HG03139 (cell line): Measurements from ENCODE around the gene ALAS1.
"Not testable (repeated sequence)": the region's sequence is repeated elsewhere in the genome, so short reads cannot be mapped to it uniquely, and the experiment has no call there.

Experiments used
- ATAC-seq: cut with Tn5 transposase; IDR thresholded peaks from one replicate; pipeline ENCODE4 v1.9.1; 2021; ENCODE audit not compliant: unreplicated experiment

ALAS1 gene

GRCh38 chr3:52176951-52177700, 20.8 kb upstream of the ALAS1 start:
- no peak for ATAC-seq

- no peak for ATAC-seq
Observed at GRCh38 chr3:52177701-52178042, 20.3 kb upstream of the ALAS1 start.

- not testable (repeated sequence) for ATAC-seq
Observed at GRCh38 chr3:52178126-52178525, 19.8 kb upstream of the ALAS1 start.

- no peak for ATAC-seq
Observed at GRCh38 chr3:52178537-52178936, 19.4 kb upstream of the ALAS1 start.

- no peak for ATAC-seq
Observed at GRCh38 chr3:52181543-52181942, 16.4 kb upstream of the ALAS1 start.

GRCh38 chr3:52182196-52182595, 15.8 kb upstream of the ALAS1 start:
- ATAC-seq, result no peak

GRCh38 chr3:52182691-52183090, 15.3 kb upstream of the ALAS1 start:
- no peak for ATAC-seq

GRCh38 chr3:52183786-52184445, 14.0 kb upstream of the ALAS1 start:
- no peak for ATAC-seq

- no peak for ATAC-seq
Observed at GRCh38 chr3:52184690-52185089, 13.3 kb upstream of the ALAS1 start.

- no peak for ATAC-seq
Observed at GRCh38 chr3:52185311-52185710, 12.6 kb upstream of the ALAS1 start.

GRCh38 chr3:52185837-52186236, 12.1 kb upstream of the ALAS1 start:
- ATAC-seq, result no peak

GRCh38 chr3:52186729-52187128, 11.2 kb upstream of the ALAS1 start:
- no peak for ATAC-seq

GRCh38 chr3:52188556-52188955, 9.4 kb upstream of the ALAS1 start:
- ATAC-seq, result no peak

- no peak for ATAC-seq
Observed at GRCh38 chr3:52190294-52191074, 7.5 kb upstream of the ALAS1 start.

- ATAC-seq, result no peak
Observed at GRCh38 chr3:52191663-52192062, 6.3 kb upstream of the ALAS1 start.

GRCh38 chr3:52193065-52193464, 4.9 kb upstream of the ALAS1 start:
- ATAC-seq, result no peak

- no peak for ATAC-seq
Observed at GRCh38 chr3:52194485-52195290, 3.3 kb upstream of the ALAS1 start.

GRCh38 chr3:52195291-52195597, 2.7 kb upstream of the ALAS1 start:
- ATAC-seq, result no peak

- no peak for ATAC-seq
Observed at GRCh38 chr3:52195823-52196331, 2.1 kb upstream of the ALAS1 start.

- ATAC-seq, result no peak
Observed at GRCh38 chr3:52196977-52197376, 983 bp upstream of the ALAS1 start.

- ATAC-seq, result no peak
Observed at GRCh38 chr3:52197499-52197841, 490 bp upstream of the ALAS1 start.
